Brain pericyte (primary cell): Measurements from ENCODE around the gene FLT3LG.
"Not testable (repeated sequence)": the region's sequence is repeated elsewhere in the genome, so short reads cannot be mapped to it uniquely, and the experiment has no call there.

ENCODE experiments used
- DNase-seq: peaks from one replicate; pipeline ENCODE4 v3.0.0-alpha.2; 2012; ENCODE audit warnings: low read depth, low spot score

FLT3LG gene

DNA sequence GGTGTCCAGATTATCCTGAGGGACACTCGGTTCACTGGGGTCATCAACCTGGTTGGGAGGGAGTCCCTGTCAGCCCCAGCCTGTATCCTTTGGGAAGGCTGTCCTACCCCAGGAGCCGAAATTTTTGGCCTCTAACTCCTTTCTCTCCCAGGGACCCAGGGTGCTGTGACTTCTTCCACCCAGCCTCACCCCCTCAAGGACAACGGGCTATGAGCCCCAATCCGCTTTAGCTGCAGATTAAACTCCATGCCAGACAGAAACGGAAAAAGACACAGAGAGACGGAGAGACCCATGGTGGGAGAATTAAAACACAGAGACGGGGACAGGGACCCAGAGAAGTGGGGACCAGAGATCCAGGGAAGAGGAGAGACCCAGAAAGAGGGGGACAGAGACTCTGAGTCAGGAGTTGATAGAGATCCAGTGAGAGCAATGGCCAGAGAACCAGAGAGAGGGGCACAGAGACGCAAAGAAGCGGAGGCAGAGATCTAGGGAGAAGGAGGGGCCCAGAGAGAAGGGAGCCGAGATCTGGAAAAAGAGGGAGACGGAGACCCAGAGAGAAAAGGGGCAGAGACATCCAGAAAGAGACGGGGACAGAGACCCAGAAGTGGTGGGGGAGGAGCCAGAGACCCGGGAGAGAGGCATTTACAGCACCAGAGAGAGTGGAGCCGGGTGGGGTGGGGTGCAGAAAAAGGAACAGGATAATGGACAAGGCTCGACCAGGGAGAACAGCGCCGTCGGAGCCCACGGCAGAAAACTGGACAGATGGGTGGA is 33.4 kb upstream of the FLT3LG start:
- no peak for DNase-seq

DNA sequence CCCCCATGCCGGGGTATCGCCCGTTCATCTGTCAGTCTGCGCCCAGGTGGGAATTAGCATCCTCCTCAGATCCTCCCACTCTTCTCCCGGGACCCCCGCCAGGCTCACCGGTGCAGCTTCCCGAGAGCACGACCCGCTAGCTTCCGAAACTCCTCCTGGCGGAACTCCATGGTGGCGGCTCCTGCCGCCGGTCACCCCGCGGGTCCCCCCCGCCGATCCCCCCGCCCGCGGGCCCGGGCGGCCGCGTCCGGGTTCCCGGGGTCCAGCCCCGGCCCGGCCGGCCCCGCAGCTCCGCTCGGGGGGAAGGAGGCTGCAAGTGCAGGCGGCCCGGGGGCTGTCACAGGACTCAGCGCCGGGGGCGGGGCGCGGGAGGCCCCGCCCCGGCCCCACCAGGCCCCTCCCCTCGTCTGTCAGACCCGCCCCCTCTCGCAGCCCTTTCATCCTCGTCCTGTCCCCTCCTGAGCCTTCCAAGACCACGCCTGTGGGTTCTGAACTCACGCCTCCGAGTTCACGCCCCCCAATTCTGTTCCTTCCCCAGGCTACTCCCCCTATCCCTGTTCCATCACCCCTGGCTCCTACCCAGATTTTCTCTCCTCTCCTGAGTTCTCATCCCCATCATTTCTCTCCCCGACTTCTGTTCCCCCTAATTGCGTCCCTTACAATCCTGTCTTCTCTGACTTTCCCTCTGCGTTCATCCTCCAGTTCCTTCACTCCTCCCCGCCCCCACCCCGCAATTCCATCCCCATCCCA is 32.6 kb upstream of the FLT3LG start, which contains the start of gene SLC17A7:
TSS of gene SLC17A7 (minus strand) at position 318 of the 750 bp plus-strand sequence. CDS start at position 170, 148 bp downstream.
- DNase-seq, result no peak

- no peak for DNase-seq
These were observed 32.1 kb upstream of the FLT3LG start for GRCh38 chr19:49441960-49442350.

GRCh38 chr19:49442354-49442753 is 31.7 kb upstream of the FLT3LG start:
- no peak for DNase-seq

DNA sequence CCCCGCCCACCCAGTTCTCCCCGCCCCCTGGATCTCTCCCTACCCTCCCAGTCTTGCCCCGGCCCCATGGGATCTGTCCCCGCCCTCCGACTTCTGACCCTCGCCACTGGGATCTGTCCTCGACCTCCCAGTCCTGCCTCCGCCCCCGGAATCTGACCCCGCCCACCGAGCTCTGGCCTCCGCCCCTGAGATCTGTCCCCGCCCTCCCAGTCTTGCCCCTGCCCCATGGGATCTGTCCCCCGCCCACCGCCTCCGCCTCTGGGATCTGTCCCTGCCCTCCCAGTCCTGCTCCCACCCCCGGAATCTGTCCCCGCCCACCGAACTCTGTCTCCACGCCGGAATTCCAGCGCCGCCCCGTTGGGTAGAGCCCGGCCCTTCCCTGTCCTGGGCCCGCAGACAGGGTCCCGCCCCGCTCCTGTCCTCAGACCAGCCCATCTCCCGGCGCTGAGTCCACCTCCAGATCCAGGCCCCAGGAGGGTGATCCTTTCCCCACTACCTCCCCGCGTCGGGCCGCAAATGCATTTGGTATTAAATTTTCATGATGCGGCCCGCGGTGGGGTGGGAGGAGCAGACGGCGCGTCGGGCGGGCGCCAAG is 31.1 kb upstream of the FLT3LG start:
- peak; percentile 17 for DNase-seq

DNA sequence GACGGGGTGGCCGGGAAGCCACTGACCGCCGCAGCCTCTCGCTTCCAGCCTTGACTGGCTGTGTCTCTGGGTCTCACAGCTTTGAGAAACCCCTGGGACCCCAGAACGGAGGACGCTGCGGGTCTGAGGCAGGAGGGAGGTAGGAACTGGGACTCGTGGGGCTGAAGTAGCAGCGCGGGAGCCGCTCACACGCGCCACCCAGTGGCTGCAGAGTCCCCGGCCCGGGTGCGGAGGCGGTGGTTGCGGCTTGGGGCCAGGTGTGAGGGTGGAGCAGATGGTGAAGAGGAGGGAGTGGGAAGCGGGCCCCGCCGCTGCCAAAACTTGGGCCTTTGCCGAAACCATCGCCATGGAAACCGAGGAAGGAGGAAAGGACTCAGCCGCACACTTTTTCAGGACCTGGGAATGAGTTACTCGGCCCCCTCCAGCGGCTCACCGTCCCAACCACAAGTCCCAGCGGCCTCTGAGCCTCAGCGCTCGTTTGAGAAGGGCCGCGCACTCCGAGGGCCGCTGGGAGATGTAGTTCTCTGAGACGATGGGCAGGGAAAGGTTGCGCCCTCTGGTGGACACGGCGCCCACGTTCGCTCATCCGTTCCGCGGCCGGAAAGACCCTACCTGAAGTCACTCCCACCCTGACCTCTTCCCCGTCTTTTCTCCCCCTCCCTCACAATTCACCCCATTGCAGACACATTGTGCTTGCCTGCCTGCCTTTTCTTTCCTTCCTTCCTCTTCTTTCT is 30.5 kb upstream of the FLT3LG start:
- peak; percentile 79 for DNase-seq

DNA sequence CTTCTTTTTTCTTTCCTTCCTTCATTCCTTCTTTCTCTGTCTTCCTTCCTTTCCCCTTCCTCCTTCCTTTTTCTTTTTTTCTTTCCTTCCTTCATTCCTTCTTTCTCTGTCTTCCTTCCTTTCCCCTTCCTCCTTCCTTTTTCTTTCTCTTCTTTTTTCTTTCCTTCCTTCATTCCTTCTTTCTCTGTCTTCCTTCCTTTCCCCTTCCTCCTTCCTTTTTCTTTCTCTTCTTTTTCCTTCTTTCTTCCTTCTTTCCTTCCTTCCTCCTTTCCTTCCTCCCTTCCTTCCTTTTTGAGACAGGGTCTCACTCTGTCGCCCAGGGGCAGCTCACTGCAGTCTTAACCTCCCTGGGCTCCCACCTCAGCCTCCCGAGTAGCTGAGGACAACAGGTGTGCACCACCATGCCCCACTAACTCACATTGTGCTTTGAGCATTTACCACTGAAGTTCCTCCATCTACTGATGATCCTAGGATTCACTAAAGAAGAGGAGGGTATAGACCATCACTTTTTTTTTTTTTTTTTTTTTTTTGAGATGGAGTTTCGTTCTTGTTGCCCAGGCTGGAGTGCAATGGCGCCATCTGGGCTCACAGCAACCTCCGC is 29.8 kb upstream of the FLT3LG start:
- DNase-seq, result not testable (repeated sequence)

GRCh38 chr19:49445997-49446396 is 28.0 kb upstream of the FLT3LG start:
- no peak for DNase-seq

DNA sequence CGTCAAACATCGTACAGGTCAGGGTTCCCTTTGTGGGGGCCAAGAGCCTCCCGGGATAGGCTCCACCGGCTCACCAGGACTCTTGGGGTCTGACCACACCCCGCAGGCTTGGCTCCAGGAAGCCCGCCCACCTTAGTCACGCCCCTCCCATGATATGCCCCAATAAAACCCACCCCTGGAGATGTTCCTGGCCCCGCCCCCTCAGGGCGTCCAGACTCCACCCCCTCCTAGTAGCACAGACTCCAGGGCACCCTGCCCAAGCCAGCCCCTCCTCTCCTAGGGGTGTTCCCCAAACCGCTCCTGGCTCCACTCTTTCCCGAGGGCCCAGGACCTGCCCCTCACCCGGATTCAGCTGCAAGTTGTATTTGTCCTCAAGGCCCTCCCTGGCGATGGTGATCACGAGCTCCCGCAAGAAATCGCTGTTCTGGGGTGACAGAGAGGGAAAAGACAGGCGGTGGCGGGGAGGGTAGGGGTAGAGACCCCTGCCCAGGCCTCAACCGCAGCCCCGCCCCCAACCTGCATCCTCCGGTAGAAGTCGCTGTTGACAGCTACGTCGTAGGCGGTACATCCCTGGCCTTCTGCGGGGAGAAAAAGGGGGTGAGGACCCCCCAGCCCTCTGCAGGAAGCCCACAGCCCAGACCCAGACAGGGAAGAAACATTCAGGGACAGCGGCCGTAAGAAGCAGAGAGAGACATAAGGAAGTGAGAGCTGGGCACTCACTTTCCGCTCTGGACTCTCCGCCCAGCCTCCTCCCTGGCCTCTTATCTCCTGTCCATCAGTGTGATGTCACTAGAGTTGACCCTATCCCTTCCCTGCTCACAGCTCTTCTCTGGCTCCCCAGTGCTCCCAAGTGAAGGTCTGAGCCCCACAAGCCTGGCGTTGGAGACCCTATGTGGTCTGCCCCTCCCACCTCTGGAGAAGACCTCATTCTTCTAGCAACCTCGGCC is 26.3 kb upstream of the FLT3LG start:
- no peak for DNase-seq

GRCh38 chr19:49448432-49448786 is 25.6 kb upstream of the FLT3LG start:
- DNase-seq, result no peak

- DNase-seq, result no peak
These were observed 23.6 kb upstream of the FLT3LG start for GRCh38 chr19:49450405-49450804.

DNA sequence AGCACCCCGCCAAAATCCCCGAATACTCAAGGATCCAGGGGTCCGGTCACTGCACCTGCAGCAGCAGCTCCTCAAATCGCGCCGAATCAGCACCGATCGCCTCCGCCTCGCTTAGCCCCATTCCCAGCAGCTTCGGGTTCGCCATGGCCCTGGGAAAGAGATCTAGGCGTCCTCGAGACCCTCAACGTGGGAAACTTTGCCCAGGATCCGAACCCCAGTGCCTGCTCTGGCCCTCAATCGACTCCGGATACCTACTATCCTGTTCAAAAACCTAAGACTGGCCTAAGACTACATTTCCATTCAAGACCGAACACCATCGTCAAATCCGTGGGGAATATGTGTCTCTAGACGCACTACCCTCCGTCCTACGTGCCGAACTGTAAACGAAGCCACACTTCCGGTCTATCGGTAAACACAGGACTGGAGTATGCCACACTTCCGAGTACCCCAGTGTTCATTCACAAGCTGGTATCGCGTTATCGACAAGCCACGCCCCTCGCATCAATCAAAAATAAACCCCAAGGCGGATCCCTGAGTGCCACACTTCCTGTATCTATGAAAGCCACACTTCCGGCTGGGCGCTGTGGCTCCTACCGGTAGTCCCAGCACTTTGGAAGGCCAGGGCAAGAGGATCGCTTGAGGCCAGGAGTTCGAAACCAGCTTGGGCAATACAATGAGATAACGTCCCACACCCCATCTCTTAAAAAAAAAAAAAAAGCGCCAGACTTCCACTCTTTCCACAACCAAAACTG is 22.4 kb upstream of the FLT3LG start, which contains the start of gene PIH1D1:
TSS of gene PIH1D1 (minus strand) at position 385 of the 752 bp plus-strand sequence. CDS start at position 145, 240 bp downstream.
- peak; percentile 93 for DNase-seq

GRCh38 chr19:49453013-49453756 is 20.8 kb upstream of the FLT3LG start, which contains the start of gene ALDH16A1:
Gene ALDH16A1 (plus strand): TSS chr19:49453225. CDS start chr19:49453332, 107 bp downstream.
- peak; percentile 92 for DNase-seq

- DNase-seq, result no peak
These were observed 20.2 kb upstream of the FLT3LG start for GRCh38 chr19:49453757-49454240.

GRCh38 chr19:49455773-49456172 is 18.2 kb upstream of the FLT3LG start:
- DNase-seq, result no peak

GRCh38 chr19:49456326-49456725 is 17.7 kb upstream of the FLT3LG start:
- no peak for DNase-seq

GRCh38 chr19:49458567-49458903 is 15.5 kb upstream of the FLT3LG start:
- DNase-seq, result no peak

- DNase-seq, result no peak
These were observed 14.6 kb upstream of the FLT3LG start for GRCh38 chr19:49459388-49459787.

GRCh38 chr19:49461130-49461529 is 12.9 kb upstream of the FLT3LG start:
- not testable (repeated sequence) for DNase-seq
